Nephron (organoid): ENCODE data around the gene HOXB4.
A peak's percentile ranks its signal among the peaks of the same experiment; 100 is the strongest.

Experiments used
- H3K27ac Mint-ChIP-seq, 3 experiments: 2 replicates each; pipeline ENCODE4 v1.8.0; 2020; ENCODE audit warnings: mixed read lengths in 3 of 3, mild to moderate bottlenecking in 2 of 3, moderate library complexity in 1 of 3
- H3K27me3 Mint-ChIP-seq: 2 replicates; pipeline ENCODE4 v1.8.0; 2021; ENCODE audit warnings: low read depth, mild to moderate bottlenecking, moderate library complexity, mixed read lengths
- H3K36me3 Mint-ChIP-seq: 2 replicates; pipeline ENCODE4 v1.8.0; 2020; ENCODE audit warnings: low read depth, mixed read lengths
- H3K4me1 Mint-ChIP-seq: 2 replicates; pipeline ENCODE4 v1.8.0; 2020; ENCODE audit warnings: mixed read lengths
- H3K4me3 Mint-ChIP-seq, 3 experiments: 2 replicates each; pipeline ENCODE4 v1.8.0; 2020; ENCODE audit warnings: mild to moderate bottlenecking in 3 of 3, mixed read lengths in 3 of 3, moderate library complexity in 2 of 3
- H3K9me3 Mint-ChIP-seq: 2 replicates; pipeline ENCODE4 v1.8.0; 2020; ENCODE audit warnings: mixed read lengths
- CTCF ChIP-seq, 3 experiments: fragments of 200-600 bp; sonication (generic); IDR thresholded peaks; one replicate each; pipeline ENCODE4 v1.5.0; 2021; ENCODE audit warnings: antibody characterized with exemption in 3 of 3; ENCODE audit not compliant: unreplicated experiment in 3 of 3

Gene HOXB4

GRCh38 chr17:48592057-48592514, 13.9 kb upstream of the HOXB4 start:
- H3K27ac Mint-ChIP-seq = peak overlapping the region in 1 of 3 experiments; percentile 92
- H3K9me3 Mint-ChIP-seq = no peaks in the 10 kb centered on the region
- peak overlapping the region; percentile 91 to 98 (median 94) for H3K4me3 Mint-ChIP-seq

GRCh38 chr17:48591255-48592056, 13.3 kb upstream of the HOXB4 start:
- H3K27me3 Mint-ChIP-seq = peaks cover 90% of the 10 kb centered on the region
- peak overlapping the region in 1 of 3 experiments; percentile 92 for H3K27ac Mint-ChIP-seq
- peaks cover 70% of the 10 kb centered on the region for H3K36me3 Mint-ChIP-seq
- peaks cover 92% of the 10 kb centered on the region for H3K4me1 Mint-ChIP-seq
- H3K4me3 Mint-ChIP-seq = peak overlapping the region; percentile 84 to 98 (median 91)
- TF ChIP-seq CTCF (IDR thresholded peaks at IDR 0.05; ENCODE audit: unreplicated experiment in 3 of 3) = no peak
- H3K9me3 Mint-ChIP-seq = no peaks in the 10 kb centered on the region

More at GRCh38 chr17:48592057-48592514, 13.9 kb upstream of the HOXB4 start:
- Mint-ChIP-seq H3K36me3 (peaks cover 74% of the 10 kb centered on the region), H3K4me1 (peaks cover 87% of the 10 kb centered on the region), H3K27me3 (peaks cover 90% of the 10 kb centered on the region)
- no peak for TF ChIP-seq CTCF (IDR thresholded peaks at IDR 0.05; ENCODE audit: unreplicated experiment in 3 of 3)

- H3K36me3 Mint-ChIP-seq = peaks cover 67% of the 10 kb centered on the region
- TF ChIP-seq CTCF (IDR thresholded peaks at IDR 0.05; ENCODE audit: unreplicated experiment in 3 of 3) = no peak
- H3K4me1 Mint-ChIP-seq = peaks cover 92% of the 10 kb centered on the region
- peak overlapping the region; percentile 84 to 98 (median 91) for H3K4me3 Mint-ChIP-seq
- peaks cover 92% of the 10 kb centered on the region for H3K27me3 Mint-ChIP-seq
- no peaks in the 10 kb centered on the region for H3K9me3 Mint-ChIP-seq
- peak overlapping the region in 1 of 3 experiments; percentile 92 for H3K27ac Mint-ChIP-seq
Measured at GRCh38 chr17:48590607-48591161, 12.5 kb upstream of the HOXB4 start.

- Mint-ChIP-seq H3K4me3 (peak within 1 kb of the TSS; percentile 84 to 98 (median 91)), H3K9me3 (no peaks in the 10 kb centered on the region), H3K27ac (peak within 1 kb of the TSS in 1 of 3 experiments; percentile 92), H3K27me3 (peaks cover 92% of the 10 kb centered on the region), H3K4me1 (peaks cover 92% of the 10 kb centered on the region), H3K36me3 (peaks cover 60% of the 10 kb centered on the region)
- no peak for TF ChIP-seq CTCF (IDR thresholded peaks at IDR 0.05; ENCODE audit: unreplicated experiment in 3 of 3)
Measured at GRCh38 chr17:48589831-48590606, 11.9 kb upstream of the HOXB4 start, which contains the start of gene HOXB3. TSS of gene HOXB3 (minus strand) at chr17:48590241. CDS start at chr17:48552474, 37,767 bp downstream.

- no peak for TF ChIP-seq CTCF (IDR thresholded peaks at IDR 0.05; ENCODE audit: unreplicated experiment in 3 of 3)
- no peaks in the 10 kb centered on the region for H3K9me3 Mint-ChIP-seq
- H3K36me3 Mint-ChIP-seq = peaks cover 54% of the 10 kb centered on the region
Measured at GRCh38 chr17:48589060-48589830, 11.1 kb upstream of the HOXB4 start.

More at GRCh38 chr17:48589060-48589830, 11.1 kb upstream of the HOXB4 start:
- Mint-ChIP-seq H3K4me1 (peaks cover 92% of the 10 kb centered on the region), H3K4me3 (peak overlapping the region; percentile 84 to 98 (median 91)), H3K27me3 (peaks cover 89% of the 10 kb centered on the region), H3K27ac (peak overlapping the region in 1 of 3 experiments; percentile 92)
